WTC11 (cell line): ENCODE results near the gene PNMT. TPM values are rescaled to one million over a fixed set of nuclear protein-coding genes. Genes with fewer than 3 reads are reported as not detected.
"Not testable (repeated sequence)": the region's sequence is repeated elsewhere in the genome, so short reads cannot be mapped to it uniquely, and the experiment has no call there.

Experiments used
- ATAC-seq: fragments of 200-7000 bp; cut with Tn5 transposase; 2 replicates; pipeline ENCODE4 v1.10.0; 2021; ENCODE audit warnings: mild to moderate bottlenecking, moderate library complexity
- CTCF ChIA-PET: fragments of 300-600 bp; sonication (Branson Sonifier 250); formaldehyde crosslinking; loops from one replicate; lab custom pipeline; 2021; ENCODE audit warnings: antibody characterized with exemption; lab: Charles Lee
- POLR2A ChIA-PET: fragments of 350-600 bp; sonication (Branson Sonifier 250); formaldehyde crosslinking; loops from one replicate; lab custom pipeline; 2021; ENCODE audit warnings: antibody characterized with exemption; lab: Charles Lee
- DNase-seq: peaks from one replicate; pipeline ENCODE4 v3.0.0; 2021; ENCODE audit warnings: low spot score
- H3K27ac Mint-ChIP-seq: 2 replicates; pipeline ENCODE4 v1.8.0; 2021; ENCODE audit warnings: mixed read lengths
- H3K27me3 Mint-ChIP-seq: 2 replicates; pipeline ENCODE4 v1.8.0; 2021; ENCODE audit warnings: low read depth, mild to moderate bottlenecking, moderate library complexity, mixed read lengths
- H3K36me3 Mint-ChIP-seq: 2 replicates; pipeline ENCODE4 v1.8.0; 2021; ENCODE audit warnings: mixed read lengths
- H3K4me1 Mint-ChIP-seq: 2 replicates; pipeline ENCODE4 v1.8.0; 2022; ENCODE audit warnings: mixed read lengths
- H3K4me3 Mint-ChIP-seq: 2 replicates; pipeline ENCODE4 v1.8.0; 2021; ENCODE audit warnings: mild to moderate bottlenecking, moderate library complexity, mixed read lengths
- H3K9me3 Mint-ChIP-seq: 2 replicates; pipeline ENCODE4 v1.8.0; 2021; ENCODE audit warnings: mixed read lengths
- ATF3 ChIP-seq: sonication (generic); formaldehyde crosslinking; conservative IDR thresholded peaks from 2 replicates; pipeline ENCODE4 v1.8.1; 2022; ENCODE audit warnings: mild to moderate bottlenecking, missing genetic modification reagents
- ATF6 ChIP-seq: sonication (generic); formaldehyde crosslinking; IDR thresholded peaks from 2 replicates; pipeline ENCODE4 v1.8.1; 2023; ENCODE audit warnings: mild to moderate bottlenecking, missing genetic modification reagents
- E2F1 ChIP-seq: sonication (generic); formaldehyde crosslinking; IDR thresholded peaks from 2 replicates; pipeline ENCODE4 v1.8.0; 2022; ENCODE audit warnings: mild to moderate bottlenecking, missing genetic modification reagents
- E2F5 ChIP-seq: sonication (generic); formaldehyde crosslinking; IDR thresholded peaks from 2 replicates; pipeline ENCODE4 v1.8.1; 2022; ENCODE audit warnings: mild to moderate bottlenecking, moderate library complexity, missing genetic modification reagents
- MLX ChIP-seq: sonication (generic); formaldehyde crosslinking; IDR thresholded peaks from 2 replicates; pipeline ENCODE4 v1.8.1; 2023; ENCODE audit warnings: mild to moderate bottlenecking, missing genetic modification reagents, moderate library complexity
- MXD4 ChIP-seq: fragments of 250-450 bp; sonication (Bioruptor Pico); IDR thresholded peaks from 2 replicates; pipeline ENCODE4 v1.8.0; 2021; ENCODE audit warnings: mild to moderate bottlenecking, moderate library complexity, borderline replicate concordance
- MYBL2 ChIP-seq: sonication (generic); formaldehyde crosslinking; IDR thresholded peaks from 2 replicates; pipeline ENCODE4 v1.8.1; 2023; ENCODE audit warnings: mild to moderate bottlenecking, moderate library complexity, missing genetic modification reagents
- NFATC4 ChIP-seq: fragments of 250-450 bp; sonication (Bioruptor Pico); IDR thresholded peaks from 2 replicates; pipeline ENCODE4 v1.9.0; 2021; ENCODE audit warnings: mild to moderate bottlenecking
- NR2C2 ChIP-seq: sonication (generic); formaldehyde crosslinking; IDR thresholded peaks from 2 replicates; pipeline ENCODE4 v1.8.0; 2022; ENCODE audit warnings: mild to moderate bottlenecking, missing genetic modification reagents
- RORB ChIP-seq: fragments of 250-450 bp; sonication (Bioruptor Pico); IDR thresholded peaks from 2 replicates; pipeline ENCODE4 v1.9.0; 2021; ENCODE audit warnings: mild to moderate bottlenecking
- SMAD4 ChIP-seq: sonication (generic); formaldehyde crosslinking; IDR thresholded peaks from 2 replicates; pipeline ENCODE4 v1.8.0; 2022; ENCODE audit warnings: mild to moderate bottlenecking, missing genetic modification reagents
- TCF7 ChIP-seq: sonication (generic); formaldehyde crosslinking; IDR thresholded peaks from 2 replicates; pipeline ENCODE4 v1.8.0; 2022; ENCODE audit warnings: mild to moderate bottlenecking, low read depth, missing genetic modification reagents, moderate library complexity
- ZBTB21 ChIP-seq: sonication (generic); formaldehyde crosslinking; IDR thresholded peaks from 2 replicates; pipeline ENCODE4 v1.8.1; 2023; ENCODE audit warnings: mild to moderate bottlenecking, missing genetic modification reagents, borderline replicate concordance
- ZNF263 ChIP-seq: sonication (generic); formaldehyde crosslinking; IDR thresholded peaks from 2 replicates; pipeline ENCODE4 v1.8.1; 2022; ENCODE audit warnings: low read depth, mild to moderate bottlenecking, moderate library complexity, missing genetic modification reagents
- total RNA-seq: library from RNA; stranded (reverse); gene quantifications from 3 replicates; pipeline ENCODE4 v1.2.3, GENCODE V29; 2021

PNMT gene
- total RNA-seq, 1 experiment from 2014 or later: 3.1 TPM

- TF ChIP-seq RORB (no peak), TCF7 (no peak), MLX (CRISPR knock-in tag) (no peak), E2F1 (no peak), NR2C2 (CRISPR knock-in tag) (no peak), ATF6 (CRISPR knock-in tag) (no peak), MXD4 (CRISPR knock-in tag) (no peak), SMAD4 (CRISPR knock-in tag) (no peak)
These were observed 41.2 kb downstream of the PNMT start (continued) for GRCh38 chr17:39709319-39709997.

GRCh38 chr17:39709998-39710964 lies 42.0 kb downstream of the PNMT start:
- H3K36me3 Mint-ChIP-seq: peaks cover 58% of the 10 kb centered on the region
- ATAC-seq (no peak), DNase-seq (no peak)
- peaks cover 8% of the 10 kb centered on the region for H3K4me1 Mint-ChIP-seq
- POLR2A ChIA-PET: interaction anchor here (1.1 kb wide), 1 partner anchor 22 kb away, joined by 3 read pairs; the partner anchor contains the start of gene PGAP3
- H3K9me3 Mint-ChIP-seq: no peaks in the 10 kb centered on the region
- no peak overlapping the region for H3K4me3 Mint-ChIP-seq
- H3K27me3 Mint-ChIP-seq: no peaks in the 10 kb centered on the region
- TF ChIP-seq ZBTB21 (CRISPR knock-in tag): no peak
- TF ChIP-seq ATF3 (CRISPR knock-in tag): no peak
- no peak for TF ChIP-seq MYBL2 (CRISPR knock-in tag)
- TF ChIP-seq NFATC4 (CRISPR knock-in tag): no peak
- TF ChIP-seq ZNF263 (CRISPR knock-in tag): no peak
- no peak for TF ChIP-seq ATF6 (CRISPR knock-in tag)
- TF ChIP-seq E2F5: no peak
- TF ChIP-seq TCF7: no peak
- CTCF ChIA-PET: interaction anchor here (0.5 to 1.7 kb wide), 5 partner anchors 9 to 90 kb away, joined by 3 to 6 read pairs (median 4); no protein-coding TSS in a partner anchor
- no peak overlapping the region for H3K27ac Mint-ChIP-seq

- not testable (repeated sequence) for H3K4me1 Mint-ChIP-seq, H3K27me3 Mint-ChIP-seq, H3K27ac Mint-ChIP-seq, ATAC-seq, DNase-seq, H3K4me3 Mint-ChIP-seq, H3K9me3 Mint-ChIP-seq
- ChIA-PET CTCF (interaction anchor here (0.7 to 1.7 kb wide), 4 partner anchors 8 to 90 kb away, joined by 3 to 6 read pairs (median 4); no protein-coding TSS in a partner anchor), POLR2A (interaction anchor here (1.1 kb wide), 1 partner anchor 23 kb away, joined by 3 read pairs; the partner anchor contains the start of gene PGAP3)
- H3K36me3 Mint-ChIP-seq: peaks cover 62% of the 10 kb centered on the region
These were observed 42.8 kb downstream of the PNMT start for GRCh38 chr17:39711071-39711470.
